ENCODE results near the gene ACTN1. TPM values are rescaled to one million over a fixed set of nuclear protein-coding genes. Genes with fewer than 3 reads are reported as not detected.
A peak's percentile ranks its signal among the peaks of the same experiment; 100 is the strongest.

Gene ACTN1
- total RNA-seq, 4 donors from 2014 or later = 48.1 to 90.4 (median 64.8) TPM

DNA sequence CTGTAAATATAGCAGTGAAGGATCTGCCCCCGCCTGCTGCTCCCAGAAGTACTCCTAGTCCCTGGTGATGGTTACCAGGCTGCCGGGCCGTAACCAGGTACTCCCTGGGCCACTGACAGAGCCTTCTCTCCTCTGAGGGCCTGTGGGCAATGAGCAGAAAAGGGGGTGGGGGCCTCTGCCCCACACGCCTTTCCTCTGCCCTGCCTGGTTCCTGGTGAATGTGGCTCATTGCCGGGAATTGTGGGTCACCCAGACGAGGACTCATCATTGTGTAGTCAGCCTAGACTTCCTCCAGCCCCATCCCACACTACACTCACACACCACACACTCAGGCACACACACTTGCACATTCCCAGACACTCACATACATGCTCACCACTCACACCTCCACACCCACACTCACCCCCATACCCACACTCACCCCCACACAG is 35.7 kb upstream of the ACTN1 start:
- 67 to 77% methylated on average over 5 to 6 of the region's 6 CpGs for WGBS, 2 donors
- no peaks in the 10 kb centered on the region for H3K4me1 ChIP-seq
- H3K9me3 ChIP-seq = no peaks in the 10 kb centered on the region
- H3K27me3 ChIP-seq = no peaks in the 10 kb centered on the region
- no peak overlapping the region for H3K27ac ChIP-seq
- no peaks in the 10 kb centered on the region for H3K36me3 ChIP-seq
- no peak for TF ChIP-seq POLR2A (IDR thresholded peaks at IDR 0.05)
- TF ChIP-seq, protein P1, sequence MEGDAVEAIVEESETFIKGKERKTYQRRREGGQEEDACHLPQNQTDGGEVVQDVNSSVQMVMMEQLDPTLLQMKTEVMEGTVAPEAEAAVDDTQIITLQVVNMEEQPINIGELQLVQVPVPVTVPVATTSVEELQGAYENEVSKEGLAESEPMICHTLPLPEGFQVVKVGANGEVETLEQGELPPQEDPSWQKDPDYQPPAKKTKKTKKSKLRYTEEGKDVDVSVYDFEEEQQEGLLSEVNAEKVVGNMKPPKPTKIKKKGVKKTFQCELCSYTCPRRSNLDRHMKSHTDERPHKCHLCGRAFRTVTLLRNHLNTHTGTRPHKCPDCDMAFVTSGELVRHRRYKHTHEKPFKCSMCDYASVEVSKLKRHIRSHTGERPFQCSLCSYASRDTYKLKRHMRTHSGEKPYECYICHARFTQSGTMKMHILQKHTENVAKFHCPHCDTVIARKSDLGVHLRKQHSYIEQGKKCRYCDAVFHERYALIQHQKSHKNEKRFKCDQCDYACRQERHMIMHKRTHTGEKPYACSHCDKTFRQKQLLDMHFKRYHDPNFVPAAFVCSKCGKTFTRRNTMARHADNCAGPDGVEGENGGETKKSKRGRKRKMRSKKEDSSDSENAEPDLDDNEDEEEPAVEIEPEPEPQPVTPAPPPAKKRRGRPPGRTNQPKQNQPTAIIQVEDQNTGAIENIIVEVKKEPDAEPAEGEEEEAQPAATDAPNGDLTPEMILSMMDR (IDR thresholded peaks at IDR 0.05) = no peak
- no peak overlapping the region for H3K4me3 ChIP-seq (replicated peaks in 1 of 3)
- peak in 1 of 2 donors; percentile 23 for DNase-seq
- intact Hi-C loops (cut with DNase I) = no loop called here

- no peak for TF ChIP-seq POLR2A (IDR thresholded peaks at IDR 0.05)
- TF ChIP-seq, protein P1 (IDR thresholded peaks at IDR 0.05) = no peak
- intact Hi-C loops (cut with DNase I) = no loop called here
- Histone ChIP-seq H3K4me3 (replicated peaks in 1 of 3) (no peak overlapping the region), H3K27me3 (no peaks in the 10 kb centered on the region), H3K9me3 (no peaks in the 10 kb centered on the region), H3K27ac (no peak overlapping the region), H3K36me3 (no peaks in the 10 kb centered on the region), H3K4me1 (no peaks in the 10 kb centered on the region)
- 58 to 70% methylated on average over 7 to 12 of the region's 12 CpGs for WGBS, 2 donors
- DNase-seq = peak; percentile 29 to 47
These were observed 35.1 kb upstream of the ACTN1 start for GRCh38 chr14:69013943-69014782.

DNA sequence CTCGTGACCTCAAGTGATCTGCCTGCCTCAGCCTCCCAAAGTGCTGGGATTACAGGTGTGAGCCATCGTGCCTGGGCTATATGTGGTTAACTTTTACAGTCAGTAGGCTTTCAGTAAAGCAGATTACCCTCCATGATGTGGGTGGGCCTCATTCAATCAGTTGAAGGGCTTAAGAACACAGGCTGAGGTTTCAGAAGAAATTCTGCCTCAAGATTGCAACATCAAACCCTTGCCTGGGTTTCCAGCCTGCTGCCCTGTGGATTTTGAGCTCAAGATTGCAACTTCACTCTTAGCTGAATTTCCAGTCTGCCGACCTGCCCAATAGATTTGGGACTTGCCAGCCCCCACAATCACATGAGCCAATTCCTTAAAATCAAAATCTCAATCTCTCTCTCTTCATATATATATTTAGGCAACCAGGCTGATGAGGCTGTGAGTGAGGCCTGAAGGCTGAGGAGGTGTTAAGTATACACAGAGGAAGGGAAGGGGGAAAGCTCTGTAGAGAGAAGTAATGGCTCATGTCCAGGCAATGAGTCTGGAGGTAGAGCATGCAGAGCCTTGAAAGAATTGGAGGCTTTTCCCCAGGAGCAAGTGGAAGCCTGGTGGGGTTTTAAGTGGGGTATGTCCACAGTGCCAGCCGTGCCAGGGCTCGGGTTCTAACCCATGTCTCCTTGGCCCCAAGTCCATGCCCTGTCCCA is 33.3 kb upstream of the ACTN1 start:
- intact Hi-C loops (cut with DNase I) = no loop called here
- DNase-seq = peak in 1 of 2 donors; percentile 4
- H3K27ac ChIP-seq = no peak overlapping the region

GRCh38 chr14:69010648-69011047 is 31.5 kb upstream of the ACTN1 start:
- no peak for DNase-seq
- TF ChIP-seq, protein P1 (IDR thresholded peaks at IDR 0.05) = no peak
- no peak for TF ChIP-seq POLR2A (IDR thresholded peaks at IDR 0.05)
- 86 to 94% methylated on average over 1 of the region's 1 CpG for WGBS, 2 donors
- H3K4me3 ChIP-seq (replicated peaks in 1 of 3) = no peak overlapping the region
- H3K9me3 ChIP-seq = no peaks in the 10 kb centered on the region
- peaks cover 6 to 13% of the 10 kb centered on the region in 2 donors for H3K4me1 ChIP-seq
- no peaks in the 10 kb centered on the region for H3K27me3 ChIP-seq
- no peak overlapping the region for H3K27ac ChIP-seq
- H3K36me3 ChIP-seq = no peaks in the 10 kb centered on the region
- intact Hi-C loops (cut with DNase I) = no loop called here

More for the DNA sequence above, 33.3 kb upstream of the ACTN1 start:
- Histone ChIP-seq H3K4me3 (replicated peaks in 1 of 3) (no peak overlapping the region), H3K27me3 (no peaks in the 10 kb centered on the region), H3K9me3 (no peaks in the 10 kb centered on the region), H3K4me1 (peaks cover 6% of the 10 kb centered on the region in 2 donors), H3K36me3 (no peaks in the 10 kb centered on the region)
- no peak for TF ChIP-seq POLR2A (IDR thresholded peaks at IDR 0.05)
- TF ChIP-seq, protein P1 (IDR thresholded peaks at IDR 0.05) = no peak
- WGBS, 2 donors = 84 to 88% methylated on average over 5 of the region's 5 CpGs
